IMR-90 (cell line): ENCODE results near the gene TMTC1. TPM values are rescaled to one million over a fixed set of nuclear protein-coding genes. Genes with fewer than 3 reads are reported as not detected.

Experiments used
- ATAC-seq: fragments of 200-7000 bp; cut with Tn5 transposase; 2 replicates; pipeline ENCODE4 v1.9.1; 2020; ENCODE audit warnings: low read depth, mild to moderate bottlenecking, moderate library complexity
- BruUV-seq: library from RNA; stranded (reverse); fragments of 400-500 nt; replicated peaks from 2 replicates; lab custom pipeline; 2021; lab: Mats Ljungman, UMichigan
- CTCF ChIA-PET: fragments of 300-600 bp; formaldehyde crosslinking; extraction: SDS; loops from one replicate; lab custom pipeline; 2021; ENCODE audit warnings: antibody characterized with exemption; lab: Yijun Ruan, JAX
- POLR2A ChIA-PET: fragments of 300-600 bp; sonication (Branson Sonifier 250); formaldehyde crosslinking; loops from one replicate; lab custom pipeline; 2022; ENCODE audit warnings: antibody characterized with exemption; ENCODE audit not compliant: unreplicated experiment; lab: Charles Lee
- DNase-seq: peaks from one replicate; pipeline ENCODE4 v3.0.0; 2013
- H2AFZ ChIP-seq: replicated peaks from 2 replicates; pipeline ENCODE3; 2013; ENCODE audit warnings: low read length, mild to moderate bottlenecking; ENCODE audit not compliant: poor library complexity
- H2AK5ac ChIP-seq: 2 replicates; pipeline ENCODE4 v1.6.1; 2013; ENCODE audit warnings: low read depth, low read length, inconsistent platforms
- H2AK9ac ChIP-seq: replicated peaks from 2 replicates; pipeline ENCODE3; 2013; ENCODE audit warnings: mild to moderate bottlenecking, low read depth, low read length, moderate library complexity; ENCODE audit not compliant: poor library complexity
- H2BK120ac ChIP-seq: 2 replicates; pipeline ENCODE4 v1.6.1; 2013; ENCODE audit warnings: low read depth, low read length, inconsistent platforms
- H2BK15ac ChIP-seq: 3 replicates; pipeline ENCODE4 v1.6.1; 2013; ENCODE audit warnings: low read depth, low read length, inconsistent platforms
- H2BK20ac ChIP-seq: 2 replicates; pipeline ENCODE4 v1.6.1; 2013; ENCODE audit warnings: low read depth, mild to moderate bottlenecking, inconsistent platforms, low read length, moderate library complexity
- H2BK5ac ChIP-seq: 2 replicates; pipeline ENCODE4 v1.6.1; 2013; ENCODE audit warnings: mild to moderate bottlenecking, low read depth, low read length, inconsistent platforms; ENCODE audit not compliant: poor library complexity, severe bottlenecking
- H3K14ac ChIP-seq: replicated peaks from 2 replicates; pipeline ENCODE4 v1.6.1; 2013; ENCODE audit warnings: low read depth, low read length, inconsistent platforms
- H3K18ac ChIP-seq: 2 replicates; pipeline ENCODE4 v1.6.1; 2013; ENCODE audit warnings: low read depth, low read length, control low read depth
- H3K23ac ChIP-seq: 2 replicates; pipeline ENCODE4 v1.6.1; 2013; ENCODE audit warnings: low read depth, low read length, inconsistent platforms
- H3K27ac ChIP-seq: 2 replicates; pipeline ENCODE4 v1.5.1; 2013; ENCODE audit warnings: mild to moderate bottlenecking, control low read depth, low read length; ENCODE audit not compliant: insufficient read depth
- H3K27me3 ChIP-seq: 2 replicates; pipeline ENCODE4 v1.6.1; 2013; ENCODE audit warnings: low read length; ENCODE audit not compliant: control insufficient read depth, insufficient read depth
- H3K36me3 ChIP-seq: 2 replicates; pipeline ENCODE4 v1.6.1; 2013; ENCODE audit warnings: low read length, mixed read lengths; ENCODE audit not compliant: control insufficient read depth, insufficient read depth
- H3K4ac ChIP-seq: 2 replicates; pipeline ENCODE4 v1.6.1; 2013; ENCODE audit warnings: low read depth, low read length, inconsistent platforms
- H3K4me1 ChIP-seq: 2 replicates; pipeline ENCODE4 v1.6.1; 2013; ENCODE audit warnings: low read length, mixed read lengths; ENCODE audit not compliant: control insufficient read depth, insufficient read depth
- H3K4me2 ChIP-seq: 2 replicates; pipeline ENCODE4 v1.6.1; 2013; ENCODE audit warnings: low read depth, mild to moderate bottlenecking, control low read depth, low read length, moderate library complexity
- H3K4me3 ChIP-seq: 2 replicates; pipeline ENCODE4 v1.5.1; 2013; ENCODE audit warnings: low read depth, mild to moderate bottlenecking, control low read depth, low read length, moderate library complexity; ENCODE audit not compliant: insufficient read depth
- H3K56ac ChIP-seq: 2 replicates; pipeline ENCODE4 v1.6.1; 2013; ENCODE audit warnings: low read length, inconsistent platforms; ENCODE audit not compliant: insufficient read depth; ENCODE audit errors: extremely low read depth
- H3K79me1 ChIP-seq, 2 experiments: 2 replicates each; pipeline ENCODE4 v1.6.1; 2013; ENCODE audit warnings: low read length in 2 of 2, inconsistent platforms in 1 of 2, low read depth in 1 of 2
- H3K9ac ChIP-seq: 2 replicates; pipeline ENCODE4 v1.6.1; 2013; ENCODE audit warnings: low read depth, low read length, control low read depth
- H3K9me1 ChIP-seq: 2 replicates; pipeline ENCODE4 v1.6.1; 2013; ENCODE audit warnings: low read length, inconsistent platforms; ENCODE audit not compliant: insufficient read depth
- H3K9me3 ChIP-seq: 2 replicates; pipeline ENCODE4 v1.6.1; 2013; ENCODE audit warnings: low read length; ENCODE audit not compliant: control insufficient read depth, insufficient read depth
- H4K20me1 ChIP-seq: 2 replicates; pipeline ENCODE4 v1.6.1; 2013; ENCODE audit warnings: low read length, inconsistent platforms; ENCODE audit not compliant: insufficient read depth
- H4K5ac ChIP-seq: 2 replicates; pipeline ENCODE4 v1.6.1; 2013; ENCODE audit warnings: mild to moderate bottlenecking, low read depth, low read length, control low read depth
- H4K8ac ChIP-seq, 2 experiments: 2 replicates each; pipeline ENCODE4 v1.6.1; 2013; ENCODE audit warnings: low read depth in 2 of 2, low read length in 2 of 2, control low read depth in 1 of 2, inconsistent platforms in 1 of 2
- H4K91ac ChIP-seq: 2 replicates; pipeline ENCODE4 v1.6.1; 2013; ENCODE audit warnings: low read depth, low read length, inconsistent platforms; ENCODE audit not compliant: insufficient read depth
- BHLHE40 ChIP-seq: fragments of 150-350 bp; IDR thresholded peaks from 2 replicates; pipeline ENCODE4 v1.6.1; 2016; ENCODE audit warnings: mild to moderate bottlenecking, low read depth, low read length
- CEBPB ChIP-seq: IDR thresholded peaks from 2 replicates; pipeline ENCODE4 v1.6.1; 2012; ENCODE audit warnings: low read depth, low read length, improper control_type of control experiment
- ELK1 ChIP-seq: fragments of 150-350 bp; IDR thresholded peaks from 2 replicates; pipeline ENCODE4 v1.6.1; 2016; ENCODE audit warnings: low read depth, mild to moderate bottlenecking, low read length, moderate library complexity, borderline replicate concordance
- FOS ChIP-seq: fragments of 150-350 bp; IDR thresholded peaks from 2 replicates; pipeline ENCODE4 v1.6.1; 2016; ENCODE audit warnings: low read depth, low read length
- MAFK ChIP-seq: IDR thresholded peaks from 2 replicates; pipeline ENCODE4 v1.6.1; 2012; ENCODE audit warnings: low read depth, low read length, improper control_type of control experiment
- MAZ ChIP-seq: IDR thresholded peaks from 2 replicates; pipeline ENCODE4 v1.6.1; 2012; ENCODE audit warnings: low read depth, mild to moderate bottlenecking, low read length, improper control_type of control experiment, moderate library complexity, borderline replicate concordance
- NFE2L2 ChIP-seq: fragments of 150-350 bp; IDR thresholded peaks from 2 replicates; pipeline ENCODE4 v1.6.1; 2016; ENCODE audit warnings: low read depth, mild to moderate bottlenecking, low read length
- POLR2A ChIP-seq: IDR thresholded peaks from 2 replicates; pipeline ENCODE4 v1.6.1; 2012; ENCODE audit warnings: mild to moderate bottlenecking, low read depth, low read length
- RAD21 ChIP-seq: IDR thresholded peaks from 2 replicates; pipeline ENCODE4 v1.6.1; 2012; ENCODE audit warnings: low read length, improper control_type of control experiment
- RCOR1 ChIP-seq: IDR thresholded peaks from 2 replicates; pipeline ENCODE4 v1.6.1; 2012; ENCODE audit warnings: mild to moderate bottlenecking, low read length, improper control_type of control experiment; ENCODE audit not compliant: insufficient replicate concordance
- RFX5 ChIP-seq: IDR thresholded peaks from 2 replicates; pipeline ENCODE4 v1.8.0; 2012; ENCODE audit warnings: low read depth, mild to moderate bottlenecking, low read length, moderate library complexity
- SMC3 ChIP-seq: fragments of 150-350 bp; IDR thresholded peaks from 2 replicates; pipeline ENCODE4 v1.6.1; 2016; ENCODE audit warnings: low read depth, mild to moderate bottlenecking, antibody characterized with exemption, low read length, moderate library complexity
- USF2 ChIP-seq: fragments of 150-350 bp; IDR thresholded peaks from 2 replicates; pipeline ENCODE4 v1.6.1; 2017; ENCODE audit warnings: mild to moderate bottlenecking, antibody characterized with exemption, low read length, low read depth
- WGBS, 2 experiments: methylation state at CpG; one replicate each; pipeline versions ENCODE4 v1.1.5 to v1.1.7; 2013; ENCODE audit warnings: missing lambda C conversion rate in 2 of 2; ENCODE audit not compliant: insufficient read length in 1 of 2; ENCODE audit errors: extremely low coverage in 2 of 2; 5-methylcytosine and 5-hydroxymethylcytosine counted together
- dilution Hi-C: fragments of 300-500 bp; cut with HindIII; formaldehyde crosslinking; loops from one replicate; pipeline ENCODE4 v1.14.3; 2018; ENCODE audit warnings: low sequenced_read_pairs; ENCODE audit not compliant: unreplicated experiment
- in situ Hi-C: fragments of 300-500 bp; cut with MboI; formaldehyde crosslinking; loops from 3 replicates; pipeline ENCODE4 v1.14.3; 2019; ENCODE audit warnings: low sequenced_read_pairs, inconsistent platforms, mixed read lengths
- intact Hi-C: fragments of 100-400 bp; cut with micrococcal nuclease; formaldehyde crosslinking; loops from 2 replicates; pipeline ENCODE4 v1.10.0; 2022
- polyA plus RNA-seq, 3 experiments: library from polyadenylated mRNA; depleted of rRNA; stranded (reverse); fragments of >200 nt; gene quantifications; 2 replicates each; pipeline ENCODE4 v1.2.3, GENCODE V29; 2012; ENCODE audit warnings: low replicate concordance in 1 of 3
- total RNA-seq: library from RNA; depleted of rRNA; stranded (reverse); fragments of >200 nt; gene quantifications from 2 replicates; pipeline ENCODE4 v1.2.3, GENCODE V29; 2012
- TF ChIP-seq, protein P1 (sequence below): conservative IDR thresholded peaks from 2 replicates; pipeline ENCODE4 v1.5.1; 2012; ENCODE audit warnings: mild to moderate bottlenecking, low read depth, low read length, improper control_type of control experiment

TMTC1 gene
- total and polyA plus RNA-seq, 2 of the 4 experiments (the other 2 are of a cell fraction) = 12.5 to 36.4 TPM

- TF ChIP-seq, protein P1, sequence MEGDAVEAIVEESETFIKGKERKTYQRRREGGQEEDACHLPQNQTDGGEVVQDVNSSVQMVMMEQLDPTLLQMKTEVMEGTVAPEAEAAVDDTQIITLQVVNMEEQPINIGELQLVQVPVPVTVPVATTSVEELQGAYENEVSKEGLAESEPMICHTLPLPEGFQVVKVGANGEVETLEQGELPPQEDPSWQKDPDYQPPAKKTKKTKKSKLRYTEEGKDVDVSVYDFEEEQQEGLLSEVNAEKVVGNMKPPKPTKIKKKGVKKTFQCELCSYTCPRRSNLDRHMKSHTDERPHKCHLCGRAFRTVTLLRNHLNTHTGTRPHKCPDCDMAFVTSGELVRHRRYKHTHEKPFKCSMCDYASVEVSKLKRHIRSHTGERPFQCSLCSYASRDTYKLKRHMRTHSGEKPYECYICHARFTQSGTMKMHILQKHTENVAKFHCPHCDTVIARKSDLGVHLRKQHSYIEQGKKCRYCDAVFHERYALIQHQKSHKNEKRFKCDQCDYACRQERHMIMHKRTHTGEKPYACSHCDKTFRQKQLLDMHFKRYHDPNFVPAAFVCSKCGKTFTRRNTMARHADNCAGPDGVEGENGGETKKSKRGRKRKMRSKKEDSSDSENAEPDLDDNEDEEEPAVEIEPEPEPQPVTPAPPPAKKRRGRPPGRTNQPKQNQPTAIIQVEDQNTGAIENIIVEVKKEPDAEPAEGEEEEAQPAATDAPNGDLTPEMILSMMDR = no peak
- no peak for TF ChIP-seq MAFK
- no peak for TF ChIP-seq MAZ
Observed at GRCh38 chr12:29543036-29543435, 240.7 kb downstream of the TMTC1 start (continued).

GRCh38 chr12:29537298-29537697, 246.4 kb downstream of the TMTC1 start:
- peaks cover 5% of the 10 kb centered on the region; the same call in 1 of the 2 replicates for H3K9me1 ChIP-seq
- H2AK9ac ChIP-seq = peak overlapping the region; percentile 71
- intact Hi-C loops (no loop called here), dilution Hi-C loops (no loop called here), in situ Hi-C loops (no loop called here)
- ChIA-PET CTCF (no interaction called here), POLR2A (interaction anchor here (0.6 kb wide), 1 partner anchor 1880 kb away, joined by 5 read pairs; no protein-coding TSS in a partner anchor)
- H4K91ac ChIP-seq = peak overlapping the region; percentile 23; the same call in 1 of the 2 replicates
- no peak overlapping the region for H3K56ac ChIP-seq
- no CpG with 5 or more reads among the region's 2 CpGs for WGBS, 2 experiments
- H3K18ac ChIP-seq = peak overlapping the region; percentile 20; the same call in 1 of the 2 replicates
- H2BK5ac ChIP-seq = peak overlapping the region; percentile 62
- H4K5ac ChIP-seq = no peak overlapping the region
- H2BK15ac ChIP-seq = no peak overlapping the region
- H3K4ac ChIP-seq = peak overlapping the region; percentile 74
- H3K36me3 ChIP-seq = peaks cover 2% of the 10 kb centered on the region; the same call in 1 of the 2 replicates
- peak overlapping the region; percentile 31; the same call in 1 of the 2 replicates for H2AK5ac ChIP-seq
- peak overlapping the region; percentile 50; the same call in 1 of the 2 replicates for H3K27ac ChIP-seq
- peak overlapping the region; percentile 51 for H2BK20ac ChIP-seq
- no peak overlapping the region for H3K23ac ChIP-seq
- H4K8ac ChIP-seq = peak overlapping the region in 1 of 2 experiments; percentile 62; a peak in 1 of 4 replicates
- no peaks in the 10 kb centered on the region for H3K27me3 ChIP-seq
- H2AFZ ChIP-seq = no peak overlapping the region
- H3K4me3 ChIP-seq = no peak overlapping the region
- no TSS peak for BruUV-seq
- peak overlapping the region; percentile 81 for H2BK120ac ChIP-seq
- H3K9me3 ChIP-seq = no peaks in the 10 kb centered on the region
- H4K20me1 ChIP-seq = no peaks in the 10 kb centered on the region
- DNase-seq (peak; percentile 85), ATAC-seq (peak; percentile 71)
- 0 out of 2 replicates have a peak overlapping the region, but pooled peaks have one; percentile 10 for H3K14ac ChIP-seq
- H3K4me1 ChIP-seq = peaks cover 7% of the 10 kb centered on the region
- H3K4me2 ChIP-seq = peak overlapping the region; percentile 62
- H3K79me1 ChIP-seq = peaks cover 0 to 11% of the 10 kb centered on the region in 2 experiments; a peak in 2 of 4 replicates
- H3K9ac ChIP-seq = no peak overlapping the region
- no peak for TF ChIP-seq RAD21
- TF ChIP-seq RFX5 = no peak
- TF ChIP-seq FOS = peak; percentile 66
- TF ChIP-seq NFE2L2 = no peak
- no peak for TF ChIP-seq POLR2A
- no peak for TF ChIP-seq RCOR1
- no peak for TF ChIP-seq ELK1
- peak; percentile 33; the same call in 1 of the 2 replicates for TF ChIP-seq BHLHE40
- TF ChIP-seq SMC3 = no peak
- TF ChIP-seq USF2 = no peak
- peak; percentile 44; the same call in 1 of the 2 replicates for TF ChIP-seq CEBPB
